Purkinje cell (primary cell): ENCODE measurements around the gene ZNF697. TPM values are rescaled to one million over a fixed set of nuclear protein-coding genes. Genes with fewer than 3 reads are reported as not detected.

Experiments used
- polyA plus RNA-seq: library from polyadenylated mRNA; unstranded; fragments of >200 nt; fragmentation: Nextera tagmentation; gene quantifications from 2 replicates; pipeline ENCODE4 v1.2.1, GENCODE V29; 2014

The ZNF697 gene
- polyA plus RNA-seq = 1.8 and 4.8 TPM in 2 replicates

DNA sequence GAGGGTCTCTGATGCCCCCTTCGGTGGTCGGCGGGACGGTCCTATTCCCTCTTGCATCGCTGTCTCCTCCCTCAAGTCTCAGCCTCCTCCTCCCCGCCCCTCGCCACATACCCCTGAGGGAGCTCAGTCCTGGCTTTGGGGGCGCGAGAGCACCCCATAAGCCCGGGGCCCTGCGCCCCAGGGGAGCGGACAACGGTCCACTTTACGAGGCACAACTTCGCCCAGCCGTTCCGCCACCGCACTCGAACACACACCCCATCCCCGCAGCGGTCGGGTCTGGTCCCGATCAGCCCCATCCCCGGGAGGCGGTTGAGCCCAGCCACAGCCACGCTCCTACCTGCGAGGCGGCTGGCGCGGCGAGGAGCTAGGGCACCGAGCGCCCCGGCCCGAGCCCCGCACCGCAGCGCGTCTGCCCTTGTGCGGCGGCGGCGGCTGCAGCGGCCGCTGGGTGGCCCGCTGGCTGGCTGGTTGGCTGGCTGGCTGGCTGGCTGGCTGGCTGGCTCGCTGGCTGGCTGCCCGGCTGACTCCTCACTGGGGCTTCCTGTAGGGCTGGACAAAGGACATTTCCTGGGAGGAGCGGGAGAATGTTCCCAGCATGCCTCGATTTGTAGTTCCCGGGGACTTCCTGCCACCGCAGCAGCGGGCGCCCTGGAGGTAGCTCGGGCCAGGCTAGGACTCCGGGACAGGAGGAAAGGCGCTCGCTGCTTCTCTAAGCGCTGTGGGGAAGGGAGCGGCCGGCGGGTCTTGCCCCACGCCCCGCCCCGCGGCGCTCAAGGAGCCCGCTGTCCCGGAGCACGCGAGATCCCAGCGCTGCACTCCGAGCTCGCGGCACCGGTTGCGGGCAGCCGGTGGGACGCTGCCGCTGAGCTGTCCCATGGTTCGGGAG is at the start of gene ZNF697:
Gene ZNF697 (minus strand): TSS at position 533 of the 886 bp plus-strand sequence. CDS start 22,166 bp downstream, outside the sequence.

Other genes with a start within 250 kb of the ZNF697 start
- gene HSD3B2, start 233.1 kb downstream of the ZNF697 start, polyA plus RNA-seq = not detected in 2 replicates
- gene HSD3B1, start 141.1 kb downstream of the ZNF697 start, polyA plus RNA-seq = not detected in 2 replicates
- gene PHGDH, start 63.7 kb upstream of the ZNF697 start, polyA plus RNA-seq = 14.8 and 21.3 TPM in 2 replicates
- gene HMGCS2, start 120.6 kb upstream of the ZNF697 start, polyA plus RNA-seq = not detected in 2 replicates
- not detected in 2 replicates for gene REG4, start 163.2 kb upstream of the ZNF697 start, polyA plus RNA-seq
- not detected in 2 replicates for gene ADAM30, start 248.2 kb upstream of the ZNF697 start, polyA plus RNA-seq